ENCODE results near the gene DNHD1.

DNHD1 gene

GRCh38 chr11:6469599-6469998 lies 27.5 kb upstream of the DNHD1 start:
- Mint-ChIP-seq H3K36me3 (ENCODE audit: low read depth) (no peaks in the 10 kb centered on the region), H3K27ac (no peak overlapping the region), H3K9me3 (no peaks in the 10 kb centered on the region), H3K4me3 (no peak overlapping the region), H3K27me3 (ENCODE audit: low read depth, poor library complexity) (peaks cover 5% of the 10 kb centered on the region), H3K4me1 (peaks cover 41% of the 10 kb centered on the region)
- DNase-seq: no peak
- no peak for TF ChIP-seq CTCF (IDR thresholded peaks at IDR 0.05)

GRCh38 chr11:6472934-6473333 lies 24.1 kb upstream of the DNHD1 start:
- no peak for DNase-seq

GRCh38 chr11:6473451-6474412 lies 23.3 kb upstream of the DNHD1 start, which contains the start of gene TRIM3:
Gene TRIM3 (minus strand): TSS chr11:6473941. CDS start chr11:6465695, 8,246 bp downstream.
- Mint-ChIP-seq H3K9me3 (no peaks in the 10 kb centered on the region), H3K27me3 (ENCODE audit: low read depth, poor library complexity) (no peaks in the 10 kb centered on the region), H3K27ac (peak within 1 kb of the TSS; percentile 94), H3K4me1 (peaks cover 27% of the 10 kb centered on the region), H3K36me3 (ENCODE audit: low read depth) (peaks cover 14% of the 10 kb centered on the region), H3K4me3 (peak within 1 kb of the TSS; percentile 90)
- DNase-seq: peak; percentile 97
- no peak for TF ChIP-seq CTCF (IDR thresholded peaks at IDR 0.05)

More at GRCh38 chr11:6472934-6473333, 24.1 kb upstream of the DNHD1 start:
- Mint-ChIP-seq H3K27ac (no peak overlapping the region), H3K4me3 (peak overlapping the region; percentile 90), H3K4me1 (peaks cover 27% of the 10 kb centered on the region), H3K9me3 (no peaks in the 10 kb centered on the region), H3K27me3 (ENCODE audit: low read depth, poor library complexity) (no peaks in the 10 kb centered on the region), H3K36me3 (ENCODE audit: low read depth) (peaks cover 9% of the 10 kb centered on the region)
- no peak for TF ChIP-seq CTCF (IDR thresholded peaks at IDR 0.05)

GRCh38 chr11:6474413-6474792 lies 22.7 kb upstream of the DNHD1 start:
- Mint-ChIP-seq H3K4me1 (peaks cover 31% of the 10 kb centered on the region), H3K36me3 (ENCODE audit: low read depth) (peaks cover 21% of the 10 kb centered on the region), H3K27me3 (ENCODE audit: low read depth, poor library complexity) (no peaks in the 10 kb centered on the region), H3K9me3 (no peaks in the 10 kb centered on the region), H3K4me3 (peak overlapping the region; percentile 83), H3K27ac (peak overlapping the region; percentile 94)
- no peak for DNase-seq
- no peak for TF ChIP-seq CTCF (IDR thresholded peaks at IDR 0.05)

- TF ChIP-seq CTCF (IDR thresholded peaks at IDR 0.05): no peak
- H3K9me3 Mint-ChIP-seq: no peaks in the 10 kb centered on the region
- H3K4me3 Mint-ChIP-seq: peak overlapping the region; percentile 83
- H3K4me1 Mint-ChIP-seq: peaks cover 37% of the 10 kb centered on the region
- peaks cover 21% of the 10 kb centered on the region for H3K36me3 Mint-ChIP-seq (ENCODE audit: low read depth)
- no peak overlapping the region for H3K27ac Mint-ChIP-seq
- DNase-seq: no peak
- H3K27me3 Mint-ChIP-seq (ENCODE audit: low read depth, poor library complexity): no peaks in the 10 kb centered on the region
Measured at GRCh38 chr11:6474806-6475500, 22.1 kb upstream of the DNHD1 start.

All from nephron progenitor cell (in vitro differentiated cells).